SK-N-SH (cell line): ENCODE results near the gene TAF1A.

Experiments
- CTCF ChIP-seq: fragments of 200-600 bp; sonication (generic); IDR thresholded peaks from 2 replicates; pipeline ENCODE4 v1.6.1; 2017; ENCODE audit warnings: antibody characterized with exemption, mild to moderate bottlenecking, moderate library complexity
- EZH2phosphoT487 ChIP-seq: fragments of 200-600 bp; sonication (generic); IDR thresholded peaks from 2 replicates; pipeline ENCODE4 v1.6.1; 2017; ENCODE audit warnings: low read depth, mixed run types, mild to moderate bottlenecking, antibody characterized with exemption, moderate library complexity, borderline replicate concordance
- IRF3 ChIP-seq: fragments of 150-350 bp; IDR thresholded peaks from 2 replicates; pipeline ENCODE4 v1.6.1; 2016; ENCODE audit warnings: mild to moderate bottlenecking, low read depth, low read length
- MAX ChIP-seq: IDR thresholded peaks from 2 replicates; pipeline ENCODE4 v1.4.0; 2012; ENCODE audit warnings: low read depth
- MXI1 ChIP-seq: IDR thresholded peaks from 2 replicates; pipeline ENCODE4 v1.6.1; 2012; ENCODE audit warnings: mild to moderate bottlenecking, low read depth, low read length, improper control_type of control experiment
- POLR2AphosphoS5 ChIP-seq: IDR thresholded peaks from 2 replicates; pipeline ENCODE4 v1.6.1; 2012; ENCODE audit warnings: low read depth, low read length
- RAD21 ChIP-seq: IDR thresholded peaks from 2 replicates; pipeline ENCODE4 v1.6.1; 2012; ENCODE audit warnings: mild to moderate bottlenecking, low read length
- SMC3 ChIP-seq: IDR thresholded peaks from 2 replicates; pipeline ENCODE4 v1.6.1; 2012; ENCODE audit warnings: low read depth, low read length, improper control_type of control experiment
- USF2 ChIP-seq: fragments of 150-350 bp; IDR thresholded peaks from 2 replicates; pipeline ENCODE4 v1.6.1; 2017; ENCODE audit warnings: antibody characterized with exemption, low read length, low read depth, borderline replicate concordance

- TF ChIP-seq SMC3 = no peak
- no peak for TF ChIP-seq USF2
- TF ChIP-seq MAX = no peak
- no peak for TF ChIP-seq MXI1
- TF ChIP-seq CTCF = no peak
- TF ChIP-seq POLR2AphosphoS5 = no peak
- no peak for TF ChIP-seq EZH2phosphoT487
- TF ChIP-seq RAD21 = no peak
- no peak for TF ChIP-seq IRF3
Observed at GRCh38 chr1:222525951-222526350, 63.8 kb downstream of the TAF1A start.
